ENCODE results near the gene RILPL2. TPM values are rescaled to one million over a fixed set of nuclear protein-coding genes. Genes with fewer than 3 reads are reported as not detected.
"Not testable (repeated sequence)": the region's sequence is repeated elsewhere in the genome, so short reads cannot be mapped to it uniquely, and the experiment has no call there.

RILPL2 gene
- 3.5 and 5.3 TPM in 2 replicates for total RNA-seq (2014; rRNA removed; shearing (Covaris generic))

GRCh38 chr12:123436017-123436964 lies at the start of gene RILPL2:
RILPL2 (minus strand) TSS chr12:123436684; CDS start chr12:123436420, 264 bp downstream.
- peak; percentile 89 for DNase-seq (ENCODE audit: low read depth)

DNA sequence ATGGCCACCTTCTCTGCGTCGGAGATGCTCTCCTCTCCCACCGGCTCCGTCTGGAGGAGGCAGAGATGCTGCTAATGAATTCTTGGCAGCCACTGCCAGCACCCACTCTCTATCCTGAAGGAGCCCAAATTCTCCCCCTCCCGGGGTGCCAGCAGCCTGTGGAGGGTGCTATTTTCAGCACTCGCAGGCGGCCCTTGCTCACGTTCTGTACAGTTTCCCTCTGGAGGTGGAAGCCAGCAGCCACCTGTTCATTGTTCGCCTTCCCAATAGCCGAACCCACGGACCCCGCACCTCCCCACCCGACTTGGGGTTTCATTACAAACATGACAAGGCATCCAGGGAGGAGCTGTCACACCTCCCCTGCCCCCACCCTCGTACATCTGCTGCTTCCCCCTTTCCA lies 49.3 kb upstream of the RILPL2 start:
- no peak for DNase-seq (ENCODE audit: low read depth)

DNA sequence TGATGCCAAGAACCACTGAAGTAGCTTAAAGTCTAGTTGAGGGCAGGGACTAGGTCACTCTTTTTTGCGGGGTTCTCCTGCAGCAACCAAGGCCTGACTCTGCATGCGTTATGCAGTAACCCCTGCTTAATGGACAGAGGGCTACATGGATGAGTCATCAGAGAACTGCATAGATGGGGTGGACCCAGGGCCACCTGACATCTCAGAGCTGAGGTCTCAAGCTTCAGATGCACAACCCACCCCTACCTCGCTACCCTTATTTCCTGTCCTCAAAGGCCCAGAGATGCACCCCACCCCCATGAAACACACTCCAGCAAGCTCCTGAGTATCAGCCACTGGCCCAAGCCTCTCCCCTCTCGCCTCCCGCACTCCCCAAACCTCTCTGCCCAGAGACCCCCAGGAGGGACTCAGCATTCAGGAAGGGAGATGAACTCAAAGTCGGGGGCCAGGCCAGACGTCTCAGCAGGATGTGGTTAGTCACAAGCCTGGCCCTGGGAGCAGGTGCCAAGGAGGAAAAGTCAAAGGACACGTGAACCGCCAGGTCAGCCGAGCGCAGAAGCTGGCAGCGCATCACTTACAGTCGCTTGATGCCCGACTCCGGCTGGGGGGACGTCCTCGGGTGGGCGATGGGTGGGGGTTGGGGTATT lies 47.2 kb upstream of the RILPL2 start:
- DNase-seq (ENCODE audit: low read depth), result no peak

- DNase-seq (ENCODE audit: low read depth), result no peak
These were observed 46.4 kb upstream of the RILPL2 start for GRCh38 chr12:123482876-123483275.

- not testable (repeated sequence) for DNase-seq (ENCODE audit: low read depth)
These were observed 44.8 kb upstream of the RILPL2 start for GRCh38 chr12:123481251-123481650.

GRCh38 chr12:123479442-123480180 lies 43.1 kb upstream of the RILPL2 start:
- DNase-seq (ENCODE audit: low read depth), result no peak

GRCh38 chr12:123478762-123479161 lies 42.3 kb upstream of the RILPL2 start:
- peak; percentile 63 for DNase-seq (ENCODE audit: low read depth)

- no peak for DNase-seq (ENCODE audit: low read depth)
These were observed 41.6 kb upstream of the RILPL2 start for GRCh38 chr12:123478069-123478468.

DNA sequence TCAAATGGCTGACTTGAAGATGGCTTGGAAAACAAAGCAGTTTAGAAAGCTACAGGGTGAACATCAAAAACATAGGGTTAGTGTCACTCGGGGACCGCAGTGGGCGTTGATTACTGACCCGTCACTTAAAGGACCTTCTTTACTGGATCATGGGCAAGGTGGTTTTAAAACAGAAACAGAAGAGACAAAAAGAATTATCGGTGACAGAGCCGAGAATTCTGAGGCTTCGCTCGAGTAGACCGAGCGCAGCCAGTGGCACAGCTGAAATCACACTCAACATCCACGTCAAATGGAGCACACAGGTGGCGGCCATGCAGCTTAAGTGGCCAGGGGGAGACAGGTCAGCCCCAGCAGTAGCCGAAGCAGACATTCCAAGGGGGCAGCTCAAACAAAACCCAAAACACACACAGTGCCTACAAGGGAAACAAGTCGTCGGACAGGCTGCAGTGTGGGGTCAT lies 38.8 kb upstream of the RILPL2 start:
- DNase-seq (ENCODE audit: low read depth), result no peak

DNA sequence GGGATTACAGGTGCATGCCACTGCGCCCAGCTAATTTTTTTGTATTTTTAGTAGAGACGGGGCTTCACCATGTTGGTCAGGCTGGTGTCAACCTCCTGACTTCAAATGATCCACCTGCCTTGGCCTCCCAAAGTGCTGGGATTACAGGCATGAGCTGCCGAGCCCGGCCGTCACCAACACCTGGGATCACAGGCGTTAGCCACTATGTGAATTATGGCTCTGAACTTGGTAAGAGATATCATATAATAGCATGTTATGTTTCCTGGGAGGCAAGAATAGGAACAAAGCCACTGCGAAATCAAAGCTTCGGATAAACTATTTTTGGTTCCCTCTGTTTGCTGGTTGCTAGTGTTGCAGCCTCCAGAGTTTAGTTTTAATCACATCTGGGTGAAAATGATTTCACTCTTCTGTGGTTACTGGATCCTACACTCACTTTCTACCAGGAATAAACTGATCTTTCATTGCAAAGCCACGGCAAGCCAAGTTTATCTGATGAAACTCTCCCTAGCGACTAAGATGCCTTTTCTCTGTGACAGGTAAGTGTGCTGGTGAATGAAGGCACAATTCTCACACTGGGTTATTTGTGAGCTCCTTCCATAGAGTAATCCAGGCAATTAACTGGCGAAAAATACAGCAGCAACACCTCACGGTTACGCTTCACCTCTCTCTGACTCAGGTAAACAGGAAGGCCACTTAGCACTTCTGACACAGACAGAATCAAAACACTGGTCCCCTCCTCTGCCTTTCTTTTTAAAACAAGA lies 38.2 kb upstream of the RILPL2 start:
- DNase-seq (ENCODE audit: low read depth), result no peak

DNA sequence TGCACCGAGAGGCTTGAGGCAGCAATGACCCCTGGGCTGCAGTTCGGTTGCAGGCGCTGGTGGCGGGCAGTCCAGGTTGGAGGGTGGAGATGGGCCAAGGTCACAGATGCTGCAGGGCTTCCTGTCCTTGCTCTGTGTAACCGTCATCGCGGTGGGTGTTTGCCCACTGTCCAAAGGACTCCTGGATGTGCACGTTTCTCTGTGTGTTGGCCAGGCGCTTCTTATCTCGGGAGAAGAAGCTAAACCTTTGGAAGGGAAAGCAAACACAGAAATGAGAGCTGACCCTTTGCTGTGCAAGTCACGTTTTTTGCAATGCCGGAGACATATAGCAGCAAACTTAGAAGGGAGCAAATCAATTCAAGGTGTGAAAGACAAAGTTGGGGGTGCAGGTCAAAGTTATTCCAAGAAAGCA lies 36.0 kb upstream of the RILPL2 start:
- DNase-seq (ENCODE audit: low read depth), result no peak

- DNase-seq (ENCODE audit: low read depth), result peak; percentile 32
These were observed 35.0 kb upstream of the RILPL2 start for GRCh38 chr12:123471374-123472068.

DNA sequence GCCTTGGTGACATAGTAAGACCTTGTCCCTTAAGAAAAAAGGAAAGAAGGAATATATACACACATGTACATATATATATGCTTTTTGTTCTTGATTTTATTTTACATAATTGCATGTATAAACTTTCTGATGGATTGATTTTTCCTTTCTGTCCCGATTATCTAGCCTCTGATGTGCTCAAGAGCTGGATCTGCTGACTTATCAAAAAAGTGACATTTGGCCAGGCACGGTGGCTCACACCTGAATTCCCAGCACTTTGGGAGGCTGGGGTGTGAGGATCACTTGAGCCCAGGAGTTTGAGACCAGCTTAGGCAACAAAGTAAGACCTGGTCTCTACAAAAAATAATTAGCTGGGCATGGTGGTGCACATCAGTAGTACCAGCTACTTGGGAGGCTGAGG lies 33.5 kb upstream of the RILPL2 start:
- DNase-seq (ENCODE audit: low read depth), result no peak

DNA sequence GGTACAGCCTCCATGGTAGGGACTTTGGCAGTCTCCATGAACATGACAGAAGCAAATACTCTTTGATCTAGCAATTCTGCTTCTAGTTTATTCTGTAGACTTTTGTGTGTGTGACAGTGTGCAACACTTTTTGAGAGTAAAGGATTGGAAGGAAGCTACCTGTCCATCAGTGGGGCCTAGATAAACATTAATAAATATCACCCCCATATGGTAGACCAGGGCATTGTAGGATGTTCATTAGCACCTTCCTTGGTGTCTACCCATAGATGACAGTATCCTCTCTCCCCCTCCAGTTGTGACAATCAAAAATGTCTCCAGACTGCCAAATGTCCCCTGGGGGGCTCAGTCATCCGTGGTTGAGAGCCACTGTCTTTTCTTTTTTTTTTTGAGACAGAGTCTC lies 32.3 kb upstream of the RILPL2 start:
- peak; percentile 20 for DNase-seq (ENCODE audit: low read depth)

- no peak for DNase-seq (ENCODE audit: low read depth)
These were observed 28.6 kb upstream of the RILPL2 start for GRCh38 chr12:123465084-123465483.

DNA sequence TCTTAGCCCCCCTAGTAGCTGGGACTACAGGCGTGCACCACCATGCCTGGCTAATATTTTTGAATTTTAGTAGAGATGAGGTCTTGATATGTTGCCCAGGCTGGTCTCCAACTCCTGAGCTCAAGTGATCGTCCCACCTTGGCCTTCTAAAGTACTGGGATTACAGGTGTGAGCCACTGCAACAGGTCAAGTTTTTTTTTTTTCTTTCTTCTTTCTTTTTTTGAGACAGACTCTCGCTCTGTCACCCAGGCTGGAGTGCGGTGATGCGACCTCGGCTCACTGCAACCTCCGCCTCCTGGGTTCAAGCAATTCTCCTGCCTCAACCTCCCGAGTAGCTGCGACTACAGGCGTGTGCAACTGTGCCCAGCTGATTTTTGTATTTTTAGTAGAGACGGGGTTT lies 26.7 kb upstream of the RILPL2 start:
- DNase-seq (ENCODE audit: low read depth), result not testable (repeated sequence)

- DNase-seq (ENCODE audit: low read depth), result peak; percentile 81
These were observed 21.7 kb upstream of the RILPL2 start, which contains the start of gene SNRNP35 for GRCh38 chr12:123457980-123458779. SNRNP35 (plus strand) TSS chr12:123458139; CDS start chr12:123465541, 7,402 bp downstream.

GRCh38 chr12:123453165-123453564 lies 16.7 kb upstream of the RILPL2 start:
- peak; percentile 12 for DNase-seq (ENCODE audit: low read depth)

GRCh38 chr12:123452276-123452550 lies 15.7 kb upstream of the RILPL2 start:
- not testable (repeated sequence) for DNase-seq (ENCODE audit: low read depth)

DNA sequence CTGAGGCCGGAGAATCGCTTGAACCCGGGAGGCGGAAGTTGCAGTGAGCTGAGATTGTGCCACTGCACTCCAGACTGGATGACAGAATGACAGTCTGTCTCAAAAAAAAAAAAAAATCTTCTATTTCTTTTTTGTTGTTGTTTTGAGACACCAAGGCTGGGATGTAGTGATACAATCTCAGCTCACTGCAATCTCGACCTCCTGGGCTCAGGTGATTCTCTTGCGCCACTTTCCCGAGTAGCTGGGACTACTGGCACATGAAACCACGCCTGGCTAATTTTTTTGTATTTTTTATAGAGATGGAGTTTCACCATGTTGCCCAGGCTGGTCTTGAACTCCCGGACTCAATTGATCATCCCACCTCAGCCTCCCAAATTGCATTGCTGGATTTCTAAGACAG lies 14.2 kb upstream of the RILPL2 start:
- DNase-seq (ENCODE audit: low read depth), result no peak

All from M059J (cell line).